ENCODE results near the gene ZNF556. TPM values are rescaled to one million over a fixed set of nuclear protein-coding genes. Genes with fewer than 3 reads are reported as not detected.

ZNF556 gene
- total RNA-seq, 2 donors from 2014 or later: 0.28 TPM; not detected in 1

GRCh38 chr19:2877398-2878331 is 10.5 kb downstream of the ZNF556 start:
- no peaks in the 10 kb centered on the region for H3K9me3 ChIP-seq
- H3K4me3 ChIP-seq: no peak overlapping the region
- H3K27ac ChIP-seq: no peak overlapping the region
- no peak for DNase-seq (ENCODE audit: low spot score)
- TF ChIP-seq CTCF (IDR thresholded peaks at IDR 0.05): no peak
- no peak for TF ChIP-seq POLR2AphosphoS5 (IDR thresholded peaks at IDR 0.05)
- no peak for TF ChIP-seq POLR2A (IDR thresholded peaks at IDR 0.05)
- intact Hi-C loops (cut with DNase I): no loop called here
- no peaks in the 10 kb centered on the region for H3K4me1 ChIP-seq (replicated peaks)
- H3K27me3 ChIP-seq (replicated peaks; ENCODE audit: insufficient read depth): no peaks in the 10 kb centered on the region
- H3K36me3 ChIP-seq: no peaks in the 10 kb centered on the region
- 92% methylated on average over 32 of the region's 32 CpGs for WGBS

- intact Hi-C loops (cut with DNase I): no loop called here
- Histone ChIP-seq H3K27ac (no peak overlapping the region), H3K9me3 (no peaks in the 10 kb centered on the region), H3K27me3 (replicated peaks; ENCODE audit: insufficient read depth) (no peaks in the 10 kb centered on the region), H3K4me3 (no peak overlapping the region), H3K4me1 (replicated peaks) (no peaks in the 10 kb centered on the region), H3K36me3 (no peaks in the 10 kb centered on the region)
- no peak for TF ChIP-seq POLR2AphosphoS5 (IDR thresholded peaks at IDR 0.05)
- TF ChIP-seq CTCF (IDR thresholded peaks at IDR 0.05): no peak
- no peak for DNase-seq (ENCODE audit: low spot score)
- WGBS: 84% methylated on average over 14 of the region's 14 CpGs
Measured at GRCh38 chr19:2883686-2884439, 16.7 kb downstream of the ZNF556 start.

DNA sequence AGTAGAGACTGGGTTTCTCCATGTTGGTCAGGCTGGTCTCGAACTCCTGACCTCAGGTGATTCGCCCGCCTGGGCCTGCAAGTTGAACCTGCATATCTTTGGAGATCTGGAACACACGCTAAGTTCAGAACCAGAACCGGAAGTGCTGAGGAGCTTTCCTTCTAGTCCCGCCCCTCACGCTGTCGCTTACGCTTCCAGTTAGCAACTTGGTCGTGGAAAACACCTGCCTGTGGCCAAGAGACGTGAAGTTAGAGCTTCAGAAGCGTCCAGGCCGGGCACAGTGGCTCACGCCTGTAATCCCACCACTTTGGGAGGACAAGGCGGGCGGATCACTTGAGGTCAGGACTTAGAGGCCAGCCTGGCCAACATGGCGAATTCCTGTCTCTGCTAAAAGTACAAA is 18.6 kb downstream of the ZNF556 start:
- Histone ChIP-seq H3K27ac (no peak overlapping the region), H3K4me3 (no peak overlapping the region), H3K36me3 (no peaks in the 10 kb centered on the region), H3K27me3 (replicated peaks; ENCODE audit: insufficient read depth) (no peaks in the 10 kb centered on the region), H3K9me3 (no peaks in the 10 kb centered on the region), H3K4me1 (replicated peaks) (no peaks in the 10 kb centered on the region)
- intact Hi-C loops (cut with DNase I): no loop called here
- TF ChIP-seq CTCF (IDR thresholded peaks at IDR 0.05): no peak
- no peak for TF ChIP-seq POLR2A (IDR thresholded peaks at IDR 0.05)
- TF ChIP-seq POLR2AphosphoS5 (IDR thresholded peaks at IDR 0.05): no peak
- no peak for DNase-seq (ENCODE audit: low spot score)
- 92% methylated on average over 17 of the region's 17 CpGs for WGBS

DNA sequence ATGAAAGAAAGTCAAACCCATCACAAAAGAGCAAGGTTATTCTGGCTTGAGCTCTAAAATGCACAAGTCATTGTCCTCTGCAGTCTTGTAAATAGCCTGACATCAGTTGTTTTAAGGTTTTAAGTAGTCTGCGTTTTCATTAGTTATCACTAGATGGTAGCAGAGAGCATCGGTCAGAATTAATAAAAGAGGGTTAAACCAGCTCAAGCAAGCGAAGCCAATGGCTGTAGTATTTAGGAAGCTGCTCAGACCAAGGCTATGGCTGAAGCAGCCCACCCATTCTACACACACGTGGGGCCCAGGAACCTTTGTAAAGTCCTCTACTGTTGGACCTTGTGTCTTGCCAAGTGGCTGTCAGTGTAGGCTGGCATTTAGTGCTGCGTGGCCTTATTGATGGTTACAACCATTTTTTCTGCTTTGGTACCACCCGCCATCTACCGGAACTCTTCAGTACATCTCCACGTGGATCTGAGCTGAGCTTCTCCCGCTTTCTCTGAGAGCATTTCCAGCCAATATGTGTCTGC is 20.3 kb downstream of the ZNF556 start:
- intact Hi-C loops (cut with DNase I): no loop called here
- 18% methylated on average over 9 of the region's 9 CpGs for WGBS
- H3K9me3 ChIP-seq: no peaks in the 10 kb centered on the region
- H3K4me1 ChIP-seq (replicated peaks): no peaks in the 10 kb centered on the region
- peak; percentile 18 to 76 (median 62) for TF ChIP-seq CTCF (IDR thresholded peaks at IDR 0.05)
- peak; percentile 63 for TF ChIP-seq POLR2AphosphoS5 (IDR thresholded peaks at IDR 0.05)
- no peak for TF ChIP-seq POLR2A (IDR thresholded peaks at IDR 0.05)
- H3K27ac ChIP-seq: no peak overlapping the region
- H3K27me3 ChIP-seq (replicated peaks; ENCODE audit: insufficient read depth): no peaks in the 10 kb centered on the region
- DNase-seq (ENCODE audit: low spot score): peak; percentile 39
- H3K4me3 ChIP-seq: no peak overlapping the region
- no peaks in the 10 kb centered on the region for H3K36me3 ChIP-seq
